ENCODE measurements around the gene SCYGR5. TPM values are rescaled to one million over a fixed set of nuclear protein-coding genes. Genes with fewer than 3 reads are reported as not detected.
A peak's percentile ranks its signal among the peaks of the same experiment; 100 is the strongest.

Gene SCYGR5
- total RNA-seq, 1 donor from 2014 or later: not detected

DNA sequence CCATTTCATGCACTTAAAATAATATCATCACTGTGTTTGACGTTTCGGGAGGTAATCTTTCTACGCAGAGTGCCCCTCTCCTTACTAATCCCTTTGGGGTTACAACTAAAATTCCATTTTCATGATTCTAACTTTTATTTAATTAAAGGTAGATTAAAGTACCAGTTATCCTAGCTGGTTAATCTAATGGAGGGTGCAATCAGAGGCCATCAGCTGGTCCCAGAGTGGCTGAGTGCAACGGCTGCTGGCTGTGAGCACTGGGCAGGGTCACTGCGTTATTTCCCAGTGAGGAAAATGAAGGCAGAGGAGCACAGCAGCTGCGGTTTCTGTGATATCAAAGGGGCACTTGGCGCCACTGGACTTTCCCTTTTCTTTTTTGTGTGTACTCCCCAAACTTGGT lies 37.2 kb upstream of the SCYGR5 start:
- no peak overlapping the region for H3K4me3 ChIP-seq (ENCODE audit: low read depth, low read length)
- DNase-seq (ENCODE audit: low read depth) (no peak), FAIRE-seq (no peak)
- H3K36me3 ChIP-seq (ENCODE audit: control insufficient read depth, insufficient read depth, low read length): no peaks in the 10 kb centered on the region
- no peaks in the 10 kb centered on the region for H3K27me3 ChIP-seq (ENCODE audit: control insufficient read depth, insufficient read depth, low read length)
- TF ChIP-seq, protein P1, sequence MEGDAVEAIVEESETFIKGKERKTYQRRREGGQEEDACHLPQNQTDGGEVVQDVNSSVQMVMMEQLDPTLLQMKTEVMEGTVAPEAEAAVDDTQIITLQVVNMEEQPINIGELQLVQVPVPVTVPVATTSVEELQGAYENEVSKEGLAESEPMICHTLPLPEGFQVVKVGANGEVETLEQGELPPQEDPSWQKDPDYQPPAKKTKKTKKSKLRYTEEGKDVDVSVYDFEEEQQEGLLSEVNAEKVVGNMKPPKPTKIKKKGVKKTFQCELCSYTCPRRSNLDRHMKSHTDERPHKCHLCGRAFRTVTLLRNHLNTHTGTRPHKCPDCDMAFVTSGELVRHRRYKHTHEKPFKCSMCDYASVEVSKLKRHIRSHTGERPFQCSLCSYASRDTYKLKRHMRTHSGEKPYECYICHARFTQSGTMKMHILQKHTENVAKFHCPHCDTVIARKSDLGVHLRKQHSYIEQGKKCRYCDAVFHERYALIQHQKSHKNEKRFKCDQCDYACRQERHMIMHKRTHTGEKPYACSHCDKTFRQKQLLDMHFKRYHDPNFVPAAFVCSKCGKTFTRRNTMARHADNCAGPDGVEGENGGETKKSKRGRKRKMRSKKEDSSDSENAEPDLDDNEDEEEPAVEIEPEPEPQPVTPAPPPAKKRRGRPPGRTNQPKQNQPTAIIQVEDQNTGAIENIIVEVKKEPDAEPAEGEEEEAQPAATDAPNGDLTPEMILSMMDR (IDR thresholded peaks at IDR 0.05; ENCODE audit: insufficient read depth, low read length, severe bottlenecking): no peak

DNA sequence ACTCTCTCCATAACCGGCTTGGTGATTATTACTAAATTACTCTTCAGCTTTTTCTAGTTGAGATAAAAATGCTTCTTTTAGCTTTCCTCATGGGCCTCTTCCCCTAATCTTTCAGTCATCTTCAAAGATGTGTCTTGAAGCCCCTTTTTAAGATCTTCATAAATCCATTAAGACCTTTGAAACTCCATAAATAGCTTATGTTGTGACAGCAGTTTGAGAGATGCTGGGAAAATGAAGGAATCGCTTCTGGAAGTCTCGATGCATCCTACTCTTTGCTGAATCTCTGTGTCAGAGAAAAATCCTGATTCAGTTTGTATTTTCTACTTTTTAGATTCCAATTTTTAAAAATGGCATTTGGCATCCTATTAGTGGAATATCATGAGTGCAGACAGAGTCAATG lies 36.3 kb upstream of the SCYGR5 start:
- Histone ChIP-seq H3K36me3 (ENCODE audit: control insufficient read depth, insufficient read depth, low read length) (no peaks in the 10 kb centered on the region), H3K27me3 (ENCODE audit: control insufficient read depth, insufficient read depth, low read length) (no peaks in the 10 kb centered on the region), H3K4me3 (ENCODE audit: low read depth, low read length) (no peak overlapping the region)
- DNase-seq (ENCODE audit: low read depth): no peak
- FAIRE-seq: no peak
- TF ChIP-seq, protein P1 (IDR thresholded peaks at IDR 0.05; ENCODE audit: insufficient read depth, low read length, severe bottlenecking): no peak

DNA sequence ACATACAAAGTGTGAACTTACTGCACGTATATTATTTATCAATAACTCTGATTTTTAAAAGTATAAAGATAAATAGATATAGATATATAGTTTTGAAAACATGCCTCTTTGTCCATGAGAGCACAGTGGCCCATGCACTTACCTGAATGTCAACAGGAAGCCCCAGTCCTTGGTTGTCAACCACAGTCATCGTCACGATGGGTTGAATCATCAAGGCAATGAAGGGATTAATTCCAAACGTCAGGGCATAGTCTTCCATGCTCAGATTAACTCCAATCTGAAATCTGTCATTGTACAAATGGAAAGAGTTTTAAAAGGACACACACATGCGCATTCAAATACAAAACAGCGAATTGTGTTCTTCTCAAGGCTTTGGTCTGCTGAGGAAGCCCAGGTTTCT lies 33.8 kb upstream of the SCYGR5 start:
- FAIRE-seq (no peak), DNase-seq (ENCODE audit: low read depth) (peak; percentile 6)
- Histone ChIP-seq H3K4me3 (ENCODE audit: low read depth, low read length) (no peak overlapping the region), H3K36me3 (ENCODE audit: control insufficient read depth, insufficient read depth, low read length) (no peaks in the 10 kb centered on the region), H3K27me3 (ENCODE audit: control insufficient read depth, insufficient read depth, low read length) (no peaks in the 10 kb centered on the region)
- TF ChIP-seq, protein P1 (IDR thresholded peaks at IDR 0.05; ENCODE audit: insufficient read depth, low read length, severe bottlenecking): no peak

DNA sequence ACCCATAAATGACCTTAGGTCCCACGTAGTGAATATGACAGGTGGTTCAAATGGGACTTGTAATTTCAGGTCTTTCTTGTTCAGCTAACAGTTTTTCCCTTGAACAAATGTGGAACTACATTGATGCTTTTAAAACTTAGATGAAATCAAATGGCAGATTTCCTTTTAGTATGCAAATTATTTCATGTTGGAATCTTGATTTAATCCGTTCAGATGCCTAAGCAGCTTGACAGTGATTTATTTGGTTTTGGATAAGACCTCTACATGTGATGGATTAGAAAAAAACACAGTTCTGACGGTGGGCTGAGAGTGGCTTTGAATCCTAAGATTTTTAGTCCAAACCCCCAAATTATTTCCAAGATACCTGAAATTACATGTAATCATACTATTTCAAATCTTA lies 32.4 kb upstream of the SCYGR5 start:
- Histone ChIP-seq H3K4me3 (ENCODE audit: low read depth, low read length) (no peak overlapping the region), H3K27me3 (ENCODE audit: control insufficient read depth, insufficient read depth, low read length) (no peaks in the 10 kb centered on the region), H3K36me3 (ENCODE audit: control insufficient read depth, insufficient read depth, low read length) (no peaks in the 10 kb centered on the region)
- FAIRE-seq (no peak), DNase-seq (ENCODE audit: low read depth) (no peak)
- TF ChIP-seq, protein P1 (IDR thresholded peaks at IDR 0.05; ENCODE audit: insufficient read depth, low read length, severe bottlenecking): no peak

DNA sequence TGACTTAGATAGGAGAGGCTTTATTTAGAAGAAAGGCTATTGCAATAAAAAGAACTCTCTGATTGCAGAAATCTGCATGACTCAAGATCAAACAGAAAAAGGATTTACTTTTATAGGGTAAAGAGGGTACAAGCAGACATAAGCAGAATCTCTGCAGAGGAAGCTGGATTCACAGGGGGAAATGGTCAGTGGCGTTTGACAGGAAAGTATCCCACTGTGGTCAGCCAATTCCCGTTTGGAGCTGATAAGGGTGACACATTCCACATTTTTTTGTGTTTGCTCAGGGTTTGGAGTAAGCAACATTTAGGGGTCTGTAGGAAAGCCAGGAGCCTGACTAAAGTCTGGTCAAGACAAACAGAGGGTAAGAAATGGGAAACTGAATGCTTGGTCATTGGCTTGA lies 23.9 kb upstream of the SCYGR5 start:
- no peak overlapping the region for H3K4me3 ChIP-seq (ENCODE audit: low read depth, low read length)
- no peaks in the 10 kb centered on the region for H3K36me3 ChIP-seq (ENCODE audit: control insufficient read depth, insufficient read depth, low read length)
- FAIRE-seq (no peak), DNase-seq (ENCODE audit: low read depth) (no peak)
- TF ChIP-seq, protein P1 (IDR thresholded peaks at IDR 0.05; ENCODE audit: insufficient read depth, low read length, severe bottlenecking): no peak
- peaks cover 2% of the 10 kb centered on the region for H3K27me3 ChIP-seq (ENCODE audit: control insufficient read depth, insufficient read depth, low read length)

DNA sequence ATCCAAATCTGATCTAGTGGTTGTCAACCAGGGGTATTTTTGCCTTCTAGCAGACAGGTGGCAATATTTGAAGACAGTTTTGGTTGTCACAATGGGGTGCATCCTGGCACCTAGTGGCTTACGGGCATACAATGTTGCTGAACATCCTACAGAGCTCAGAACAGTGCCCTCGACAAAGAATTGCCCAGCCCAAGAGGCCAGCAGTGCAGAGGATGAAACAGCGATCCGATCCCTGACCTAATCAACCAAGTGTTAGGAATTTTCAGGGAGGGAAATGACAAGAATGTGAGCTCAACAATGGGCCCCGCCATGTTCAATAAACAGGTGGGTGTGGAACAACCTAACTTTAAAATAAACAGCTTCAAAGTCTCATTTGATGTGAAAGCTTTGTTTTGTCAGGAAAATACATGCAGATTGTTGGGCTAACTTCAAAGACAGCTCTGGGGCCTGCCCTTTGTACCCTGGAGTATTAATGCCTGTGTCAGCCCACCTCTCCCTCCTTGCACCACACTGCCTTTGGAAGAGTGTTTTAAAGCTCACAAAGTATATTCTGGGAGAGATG lies 22.5 kb upstream of the SCYGR5 start:
- DNase-seq (ENCODE audit: low read depth): no peak
- TF ChIP-seq, protein P1 (IDR thresholded peaks at IDR 0.05; ENCODE audit: insufficient read depth, low read length, severe bottlenecking): no peak
- Histone ChIP-seq H3K4me3 (ENCODE audit: low read depth, low read length) (no peak overlapping the region), H3K27me3 (ENCODE audit: control insufficient read depth, insufficient read depth, low read length) (peaks cover 2% of the 10 kb centered on the region), H3K36me3 (ENCODE audit: control insufficient read depth, insufficient read depth, low read length) (no peaks in the 10 kb centered on the region)
- FAIRE-seq: no peak
